ENCODE results near the gene TP53BP1. TPM values are rescaled to one million over a fixed set of nuclear protein-coding genes. Genes with fewer than 3 reads are reported as not detected.

TP53BP1 gene
- total RNA-seq, 1 donor = 30.6 TPM

GRCh38 chr15:43473885-43474284 lies 19.1 kb downstream of the TP53BP1 start:
- Histone ChIP-seq H3K9me3 (ENCODE audit: low read depth, low read length) (no peaks in the 10 kb centered on the region), H3K4me3 (ENCODE audit: low read length) (no peak overlapping the region), H3K4me1 (ENCODE audit: insufficient read depth, low read length) (no peaks in the 10 kb centered on the region), H3K27me3 (ENCODE audit: insufficient read depth, low read length) (no peaks in the 10 kb centered on the region)

- Histone ChIP-seq H3K4me3 (ENCODE audit: low read length) (no peak overlapping the region), H3K27me3 (ENCODE audit: insufficient read depth, low read length) (no peaks in the 10 kb centered on the region), H3K9me3 (ENCODE audit: low read depth, low read length) (no peaks in the 10 kb centered on the region), H3K4me1 (ENCODE audit: insufficient read depth, low read length) (no peaks in the 10 kb centered on the region)
These were observed 21.0 kb downstream of the TP53BP1 start for GRCh38 chr15:43471975-43472374.

GRCh38 chr15:43469867-43470266 lies 23.1 kb downstream of the TP53BP1 start:
- H3K4me1 ChIP-seq (ENCODE audit: insufficient read depth, low read length) = peaks cover 7% of the 10 kb centered on the region
- H3K4me3 ChIP-seq (ENCODE audit: low read length) = no peak overlapping the region
- H3K9me3 ChIP-seq (ENCODE audit: low read depth, low read length) = no peaks in the 10 kb centered on the region
- no peaks in the 10 kb centered on the region for H3K27me3 ChIP-seq (ENCODE audit: insufficient read depth, low read length)

- Histone ChIP-seq H3K4me1 (ENCODE audit: insufficient read depth, low read length) (peaks cover 7% of the 10 kb centered on the region), H3K27me3 (ENCODE audit: insufficient read depth, low read length) (no peaks in the 10 kb centered on the region), H3K4me3 (ENCODE audit: low read length) (no peak overlapping the region), H3K9me3 (ENCODE audit: low read depth, low read length) (no peaks in the 10 kb centered on the region)
These were observed 27.9 kb downstream of the TP53BP1 start for GRCh38 chr15:43465100-43465499.

- Histone ChIP-seq H3K4me1 (ENCODE audit: insufficient read depth, low read length) (peaks cover 7% of the 10 kb centered on the region), H3K27me3 (ENCODE audit: insufficient read depth, low read length) (no peaks in the 10 kb centered on the region), H3K9me3 (ENCODE audit: low read depth, low read length) (no peaks in the 10 kb centered on the region), H3K4me3 (ENCODE audit: low read length) (no peak overlapping the region)
These were observed 29.0 kb downstream of the TP53BP1 start for GRCh38 chr15:43463998-43464397.

- Histone ChIP-seq H3K4me3 (ENCODE audit: low read length) (no peak overlapping the region), H3K27me3 (ENCODE audit: insufficient read depth, low read length) (no peaks in the 10 kb centered on the region), H3K4me1 (ENCODE audit: insufficient read depth, low read length) (peaks cover 7% of the 10 kb centered on the region), H3K9me3 (ENCODE audit: low read depth, low read length) (no peaks in the 10 kb centered on the region)
These were observed 29.4 kb downstream of the TP53BP1 start for GRCh38 chr15:43463507-43463906.

GRCh38 chr15:43449981-43450380 lies 43.0 kb downstream of the TP53BP1 start:
- H3K4me1 ChIP-seq (ENCODE audit: insufficient read depth, low read length) = no peaks in the 10 kb centered on the region
- H3K9me3 ChIP-seq (ENCODE audit: low read depth, low read length) = no peaks in the 10 kb centered on the region
- no peak overlapping the region for H3K4me3 ChIP-seq (ENCODE audit: low read length)
- no peaks in the 10 kb centered on the region for H3K27me3 ChIP-seq (ENCODE audit: insufficient read depth, low read length)

GRCh38 chr15:43446344-43446743 lies 46.6 kb downstream of the TP53BP1 start:
- Histone ChIP-seq H3K9me3 (ENCODE audit: low read depth, low read length) (no peaks in the 10 kb centered on the region), H3K4me3 (ENCODE audit: low read length) (no peak overlapping the region), H3K27me3 (ENCODE audit: insufficient read depth, low read length) (no peaks in the 10 kb centered on the region), H3K4me1 (ENCODE audit: insufficient read depth, low read length) (no peaks in the 10 kb centered on the region)

GRCh38 chr15:43441316-43441715 lies 51.6 kb downstream of the TP53BP1 start:
- no peaks in the 10 kb centered on the region for H3K9me3 ChIP-seq (ENCODE audit: low read depth, low read length)
- H3K4me3 ChIP-seq (ENCODE audit: low read length) = no peak overlapping the region
- H3K27me3 ChIP-seq (ENCODE audit: insufficient read depth, low read length) = no peaks in the 10 kb centered on the region
- H3K4me1 ChIP-seq (ENCODE audit: insufficient read depth, low read length) = peaks cover 8% of the 10 kb centered on the region

GRCh38 chr15:43440721-43441281 lies 52.2 kb downstream of the TP53BP1 start:
- no peak overlapping the region for H3K4me3 ChIP-seq (ENCODE audit: low read length)
- H3K4me1 ChIP-seq (ENCODE audit: insufficient read depth, low read length) = peaks cover 8% of the 10 kb centered on the region
- H3K27me3 ChIP-seq (ENCODE audit: insufficient read depth, low read length) = no peaks in the 10 kb centered on the region
- no peaks in the 10 kb centered on the region for H3K9me3 ChIP-seq (ENCODE audit: low read depth, low read length)

- H3K27me3 ChIP-seq (ENCODE audit: insufficient read depth, low read length) = no peaks in the 10 kb centered on the region
- no peaks in the 10 kb centered on the region for H3K9me3 ChIP-seq (ENCODE audit: low read depth, low read length)
These were observed 53.7 kb downstream of the TP53BP1 start for GRCh38 chr15:43439268-43439667.

GRCh38 chr15:43436395-43436794 lies 56.6 kb downstream of the TP53BP1 start:
- Histone ChIP-seq H3K4me3 (ENCODE audit: low read length) (no peak overlapping the region), H3K9me3 (ENCODE audit: low read depth, low read length) (no peaks in the 10 kb centered on the region), H3K27me3 (ENCODE audit: insufficient read depth, low read length) (no peaks in the 10 kb centered on the region), H3K4me1 (ENCODE audit: insufficient read depth, low read length) (peaks cover 8% of the 10 kb centered on the region)

More at GRCh38 chr15:43439268-43439667, 53.7 kb downstream of the TP53BP1 start:
- H3K4me1 ChIP-seq (ENCODE audit: insufficient read depth, low read length) = peaks cover 8% of the 10 kb centered on the region
- H3K4me3 ChIP-seq (ENCODE audit: low read length) = no peak overlapping the region

- no peaks in the 10 kb centered on the region for H3K9me3 ChIP-seq (ENCODE audit: low read depth, low read length)
- H3K27me3 ChIP-seq (ENCODE audit: insufficient read depth, low read length) = no peaks in the 10 kb centered on the region
- no peaks in the 10 kb centered on the region for H3K4me1 ChIP-seq (ENCODE audit: insufficient read depth, low read length)
- H3K4me3 ChIP-seq (ENCODE audit: low read length) = no peak overlapping the region
These were observed 58.5 kb downstream of the TP53BP1 start for GRCh38 chr15:43434446-43434845.

GRCh38 chr15:43433661-43434303 lies 59.2 kb downstream of the TP53BP1 start:
- Histone ChIP-seq H3K4me1 (ENCODE audit: insufficient read depth, low read length) (no peaks in the 10 kb centered on the region), H3K27me3 (ENCODE audit: insufficient read depth, low read length) (no peaks in the 10 kb centered on the region), H3K9me3 (ENCODE audit: low read depth, low read length) (no peaks in the 10 kb centered on the region), H3K4me3 (ENCODE audit: low read length) (no peak overlapping the region)

GRCh38 chr15:43433165-43433564 lies 59.8 kb downstream of the TP53BP1 start:
- H3K4me3 ChIP-seq (ENCODE audit: low read length) = no peak overlapping the region
- no peaks in the 10 kb centered on the region for H3K4me1 ChIP-seq (ENCODE audit: insufficient read depth, low read length)
- H3K9me3 ChIP-seq (ENCODE audit: low read depth, low read length) = no peaks in the 10 kb centered on the region
- H3K27me3 ChIP-seq (ENCODE audit: insufficient read depth, low read length) = no peaks in the 10 kb centered on the region

- H3K27me3 ChIP-seq (ENCODE audit: insufficient read depth, low read length) = no peaks in the 10 kb centered on the region
- H3K9me3 ChIP-seq (ENCODE audit: low read depth, low read length) = no peaks in the 10 kb centered on the region
- H3K4me1 ChIP-seq (ENCODE audit: insufficient read depth, low read length) = no peaks in the 10 kb centered on the region
- H3K4me3 ChIP-seq (ENCODE audit: low read length) = no peak overlapping the region
These were observed 63.3 kb downstream of the TP53BP1 start for GRCh38 chr15:43429687-43430086.
